ENCODE results near the gene LCN2.

The LCN2 gene

GRCh38 chr9:128115187-128116103 is 33.8 kb upstream of the LCN2 start:
- DNase-seq, result peak; percentile 38

GRCh38 chr9:128116104-128117083 is 32.9 kb upstream of the LCN2 start:
- DNase-seq, result no peak

- peak; percentile 93 for DNase-seq
Measured at GRCh38 chr9:128117613-128118471, 31.4 kb upstream of the LCN2 start.

DNA sequence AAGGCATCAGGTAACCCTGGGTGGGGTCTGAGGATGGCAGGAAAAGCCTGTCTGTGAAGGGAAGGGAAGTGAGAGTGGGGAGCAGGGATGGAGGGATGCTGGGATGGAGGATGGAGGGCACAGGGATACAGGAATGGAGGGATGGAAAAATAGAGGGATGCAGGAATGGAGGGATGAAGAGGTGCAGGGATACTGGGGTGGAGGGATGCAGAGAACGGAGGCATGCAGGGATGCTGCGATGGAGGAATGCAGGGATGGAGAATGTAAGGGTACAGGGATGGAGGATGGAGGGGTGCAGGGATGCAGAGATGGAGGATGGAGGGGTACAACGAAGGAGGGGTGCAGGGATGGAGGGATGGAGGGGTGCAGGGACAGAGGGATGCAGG is 30.8 kb upstream of the LCN2 start:
- DNase-seq, result no peak

DNA sequence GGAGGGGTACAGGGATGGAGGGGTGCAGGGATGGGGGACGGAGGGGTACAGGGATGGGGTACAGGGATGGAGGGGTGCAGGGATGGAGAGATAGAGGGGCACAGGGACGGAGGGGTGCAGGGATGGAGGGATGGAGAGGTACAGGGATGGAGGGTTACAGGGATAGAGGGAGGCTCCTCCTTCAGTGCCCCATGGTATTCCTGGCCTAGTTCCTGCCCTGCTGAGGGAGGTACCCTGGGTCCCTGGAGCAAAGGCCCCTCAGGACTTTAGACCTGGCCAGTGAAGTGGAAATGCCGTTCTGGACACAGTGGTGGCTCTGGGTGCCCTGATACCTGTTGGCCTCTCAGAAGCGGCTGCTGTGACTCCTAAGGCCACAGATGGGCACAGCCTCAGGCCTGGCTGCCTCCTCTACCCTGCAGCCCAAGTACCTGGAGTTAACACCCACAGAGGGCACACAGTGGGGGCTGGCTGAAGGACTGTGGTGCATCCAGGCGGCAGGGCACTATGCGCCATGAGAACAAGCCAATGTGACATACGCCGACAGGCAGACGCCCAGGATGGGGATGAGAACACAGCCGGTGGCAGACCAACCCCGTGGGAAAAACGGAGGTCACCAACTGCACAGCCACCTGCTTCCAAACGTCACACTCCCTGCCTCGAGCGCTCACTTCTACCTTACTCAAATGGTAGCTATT is 30.1 kb upstream of the LCN2 start:
- DNase-seq, result no peak

GRCh38 chr9:128120061-128120740 is 29.1 kb upstream of the LCN2 start:
- DNase-seq, result no peak

- no peak for DNase-seq
Measured at GRCh38 chr9:128120741-128121465, 28.4 kb upstream of the LCN2 start.

DNA sequence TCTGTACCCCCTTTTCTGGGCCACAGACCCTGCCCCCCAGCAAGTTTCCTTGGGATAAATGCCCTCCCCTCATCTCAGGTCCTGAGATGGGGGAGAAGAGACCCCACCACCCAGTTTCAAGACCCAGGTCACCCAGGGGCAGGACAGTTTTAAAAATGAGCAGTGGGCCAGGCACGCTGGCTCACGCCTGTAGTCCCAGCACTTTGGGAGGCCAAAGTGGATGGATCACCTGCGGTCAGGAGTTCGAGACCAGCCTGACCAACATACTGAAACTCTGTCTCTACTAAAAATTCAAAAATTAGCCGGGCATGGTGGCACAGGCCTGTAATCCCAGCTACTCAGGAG is 27.8 kb upstream of the LCN2 start:
- no peak for DNase-seq

DNA sequence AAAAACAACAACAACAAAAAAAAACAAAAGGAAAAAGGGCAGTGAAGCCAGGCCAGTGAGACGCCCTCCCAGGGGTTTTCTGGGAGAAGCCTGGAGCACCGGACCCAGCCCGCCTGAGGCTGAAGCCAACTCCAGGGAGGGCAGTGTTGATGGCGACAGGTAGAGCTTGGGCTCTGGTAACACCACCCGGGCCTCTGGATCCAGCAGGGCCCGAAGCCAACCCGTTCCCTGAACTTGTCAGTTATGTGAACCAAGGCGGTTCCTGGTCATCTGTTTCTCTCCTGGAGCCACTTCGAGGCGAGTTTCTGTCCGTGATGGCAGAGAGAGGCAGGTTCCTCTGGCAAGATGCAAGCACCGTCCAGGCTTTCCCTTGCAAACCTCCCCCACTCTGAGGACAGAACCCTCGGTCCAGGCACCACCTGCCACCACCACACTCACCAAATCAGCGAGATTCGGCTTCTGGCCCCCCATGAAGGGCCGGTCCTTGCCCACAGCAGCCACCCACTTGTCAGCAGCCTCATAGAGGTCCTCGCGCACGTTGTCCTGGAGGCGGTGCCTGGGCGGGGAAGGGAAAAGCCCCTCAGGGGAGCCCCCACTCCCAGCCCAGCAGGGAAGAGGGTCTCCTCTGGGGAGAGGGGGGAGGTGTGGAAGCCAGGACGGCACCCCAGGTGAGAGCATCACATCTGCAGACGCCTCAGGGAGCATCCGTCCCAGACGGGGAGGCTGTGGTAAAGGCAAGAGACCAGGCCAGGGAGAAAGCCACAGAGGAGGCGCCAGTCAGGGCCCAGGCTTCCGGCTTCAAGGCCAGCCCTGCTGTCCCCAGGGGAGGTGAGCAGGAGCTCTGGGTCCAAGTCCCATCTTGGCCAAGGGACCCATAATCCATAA is 27.1 kb upstream of the LCN2 start:
- DNase-seq, result no peak

DNA sequence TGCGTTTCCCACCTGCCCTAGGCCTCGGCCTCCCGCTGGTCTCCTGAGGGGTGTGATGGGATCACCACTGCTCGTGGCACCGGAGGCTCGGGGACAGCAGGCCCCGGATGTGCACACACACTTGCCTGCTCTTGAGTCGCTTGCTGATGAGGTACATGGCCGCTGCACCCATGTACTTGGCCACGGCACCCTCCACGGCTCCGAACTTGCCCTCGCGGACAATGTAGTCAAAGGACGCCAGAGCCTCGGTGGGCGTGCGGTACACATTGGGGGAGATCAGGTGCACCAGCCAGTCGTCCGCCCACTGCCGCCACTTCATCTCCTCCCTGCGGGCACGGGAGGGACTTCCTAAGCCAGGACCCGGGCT is 26.5 kb upstream of the LCN2 start:
- DNase-seq, result no peak

DNA sequence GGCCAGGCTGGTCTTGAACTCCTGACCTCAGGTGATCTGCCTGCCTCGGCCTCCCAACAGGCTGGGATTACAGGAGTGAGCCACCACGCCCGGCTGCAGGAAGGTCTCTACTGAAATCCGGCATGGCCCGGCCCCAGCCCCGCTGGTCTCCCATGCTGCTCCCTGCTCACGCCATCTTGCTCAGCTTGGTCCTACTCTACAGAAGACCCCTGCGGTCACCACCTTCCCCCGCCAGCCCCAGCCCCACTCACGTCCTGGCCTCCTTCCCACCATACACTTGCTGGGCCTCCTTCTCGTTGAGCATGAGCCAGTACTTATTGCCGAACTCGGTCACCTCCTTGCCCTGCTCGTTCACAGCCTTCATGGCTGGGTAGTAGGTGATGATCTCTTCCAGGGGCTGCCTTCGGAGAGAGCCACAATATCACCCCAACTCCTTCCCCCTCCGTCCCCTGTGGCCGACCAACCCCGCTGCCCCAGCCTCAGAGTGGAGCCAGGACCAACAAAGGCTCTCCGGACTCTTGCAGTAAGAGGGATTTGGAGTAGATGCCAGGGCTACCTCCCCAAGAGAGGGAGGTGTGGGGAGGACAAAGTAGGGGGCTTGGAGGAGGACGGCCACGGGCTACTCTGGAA is 25.7 kb upstream of the LCN2 start:
- no peak for DNase-seq

DNA sequence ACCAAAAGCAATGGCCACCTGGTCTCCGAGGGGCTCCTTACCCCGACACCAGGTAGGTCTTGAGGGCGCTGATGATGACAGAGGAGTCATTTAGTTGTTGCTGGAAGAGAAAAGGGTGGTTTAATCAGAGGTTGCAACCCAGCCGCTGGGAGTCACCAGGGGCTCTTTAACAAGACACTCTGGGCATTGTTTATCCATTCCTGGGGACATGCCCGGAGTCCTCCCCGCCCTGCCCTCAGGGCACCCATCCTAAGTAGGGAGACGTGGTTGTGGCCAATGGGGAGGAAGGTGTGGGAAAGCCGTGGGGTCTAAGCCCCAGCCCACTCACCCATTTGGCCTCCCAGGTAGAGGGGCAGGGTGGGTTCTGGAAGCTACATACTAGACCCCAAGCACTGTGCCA is 24.8 kb upstream of the LCN2 start:
- no peak for DNase-seq

DNA sequence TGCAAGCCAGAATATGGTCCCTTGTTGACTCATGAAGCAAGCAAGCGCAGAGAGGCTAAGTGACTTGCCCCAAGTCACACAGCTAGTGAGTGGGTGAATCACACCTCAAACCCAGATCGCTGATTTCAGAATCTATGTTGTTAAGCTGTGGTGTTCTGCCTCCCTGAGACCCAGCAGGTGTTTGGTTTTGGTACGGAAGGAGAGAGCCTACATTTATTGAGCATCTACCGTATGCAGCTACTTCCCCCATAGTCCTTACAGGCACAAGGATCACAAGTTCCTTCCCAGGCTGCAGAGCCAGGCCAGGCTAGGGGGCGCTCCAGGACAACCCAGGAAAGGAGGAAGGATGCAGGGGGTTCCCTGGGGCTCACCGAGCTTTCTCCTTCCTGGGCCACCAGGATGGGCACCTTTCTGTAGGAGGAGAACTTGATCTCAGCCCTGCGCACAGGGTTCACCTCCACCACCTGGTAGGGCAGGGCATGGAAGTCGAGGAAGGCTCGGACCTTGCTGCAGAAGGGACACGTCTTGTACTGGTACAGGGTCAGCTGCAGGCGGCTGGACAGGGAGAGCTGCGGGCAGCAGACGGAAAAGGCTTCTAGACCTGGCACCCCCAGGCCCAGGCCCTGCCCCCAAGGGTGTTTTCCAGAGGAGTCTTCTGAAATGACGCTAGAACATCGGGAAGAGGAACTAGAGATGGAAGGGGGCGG is 24.2 kb upstream of the LCN2 start:
- peak; percentile 57 for DNase-seq

DNA sequence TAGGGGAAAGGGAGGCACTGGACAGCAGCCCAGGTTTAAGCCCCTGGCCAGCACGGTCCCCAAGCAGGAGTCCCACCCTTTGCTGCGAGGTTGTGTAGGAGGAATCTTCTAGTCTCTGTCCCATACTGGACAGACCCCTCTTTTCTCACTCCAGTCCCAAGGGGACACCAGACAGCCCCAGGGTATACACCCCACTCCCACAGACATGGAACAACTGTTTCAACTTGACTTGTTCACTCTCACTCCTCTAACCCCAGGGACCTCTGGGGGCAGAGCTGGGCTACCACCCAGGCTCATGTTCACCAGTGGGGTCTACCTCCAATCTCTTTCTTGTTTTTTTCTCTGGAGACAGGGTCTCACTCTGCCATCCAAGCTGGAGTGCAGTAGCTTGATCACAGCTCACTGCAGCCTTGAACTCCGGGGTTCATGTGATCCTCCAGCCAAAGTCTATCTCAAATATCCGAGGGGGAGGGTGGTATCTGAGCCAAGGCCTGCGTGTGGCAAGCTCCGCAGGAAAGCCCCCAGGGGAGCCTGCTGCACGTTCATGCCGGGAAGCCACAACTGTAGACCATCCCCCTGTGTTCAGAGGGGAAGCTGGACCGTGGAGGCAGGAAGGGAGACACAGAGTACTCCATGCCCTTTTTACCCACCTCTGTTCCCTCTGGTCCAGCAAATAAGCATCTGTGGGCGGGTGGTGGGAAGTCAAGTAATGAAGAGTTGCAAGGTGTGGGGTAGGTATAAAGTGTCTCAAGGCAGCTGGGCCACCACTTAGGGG is 23.5 kb upstream of the LCN2 start:
- no peak for DNase-seq

DNA sequence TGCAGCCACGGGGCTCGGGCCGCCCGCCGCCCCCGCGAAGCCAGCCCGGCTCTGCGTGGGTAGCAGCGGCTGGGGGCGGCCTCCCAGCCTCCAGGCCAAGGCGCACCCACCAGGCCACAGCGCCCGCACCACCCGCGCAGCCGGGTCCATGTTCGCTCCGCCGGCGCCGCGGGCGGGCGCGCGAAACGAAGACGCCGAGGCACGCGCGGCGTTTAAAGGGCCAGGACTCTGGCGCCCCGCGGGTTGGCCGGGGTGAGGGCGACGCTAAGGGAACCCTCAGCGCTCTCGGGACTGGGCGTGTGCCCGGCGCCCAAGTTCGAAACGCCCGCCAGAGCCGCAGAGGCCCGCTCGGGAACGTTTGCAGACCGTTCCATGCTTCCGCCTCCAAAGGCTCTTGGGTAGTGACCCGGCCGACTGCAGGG is 21.7 kb upstream of the LCN2 start, which contains the start of gene PTGES2:
TSS of gene PTGES2 (minus strand) at position 162 of the 422 bp plus-strand sequence. CDS start at position 150, 12 bp downstream.
- peak; percentile 85 for DNase-seq

DNA sequence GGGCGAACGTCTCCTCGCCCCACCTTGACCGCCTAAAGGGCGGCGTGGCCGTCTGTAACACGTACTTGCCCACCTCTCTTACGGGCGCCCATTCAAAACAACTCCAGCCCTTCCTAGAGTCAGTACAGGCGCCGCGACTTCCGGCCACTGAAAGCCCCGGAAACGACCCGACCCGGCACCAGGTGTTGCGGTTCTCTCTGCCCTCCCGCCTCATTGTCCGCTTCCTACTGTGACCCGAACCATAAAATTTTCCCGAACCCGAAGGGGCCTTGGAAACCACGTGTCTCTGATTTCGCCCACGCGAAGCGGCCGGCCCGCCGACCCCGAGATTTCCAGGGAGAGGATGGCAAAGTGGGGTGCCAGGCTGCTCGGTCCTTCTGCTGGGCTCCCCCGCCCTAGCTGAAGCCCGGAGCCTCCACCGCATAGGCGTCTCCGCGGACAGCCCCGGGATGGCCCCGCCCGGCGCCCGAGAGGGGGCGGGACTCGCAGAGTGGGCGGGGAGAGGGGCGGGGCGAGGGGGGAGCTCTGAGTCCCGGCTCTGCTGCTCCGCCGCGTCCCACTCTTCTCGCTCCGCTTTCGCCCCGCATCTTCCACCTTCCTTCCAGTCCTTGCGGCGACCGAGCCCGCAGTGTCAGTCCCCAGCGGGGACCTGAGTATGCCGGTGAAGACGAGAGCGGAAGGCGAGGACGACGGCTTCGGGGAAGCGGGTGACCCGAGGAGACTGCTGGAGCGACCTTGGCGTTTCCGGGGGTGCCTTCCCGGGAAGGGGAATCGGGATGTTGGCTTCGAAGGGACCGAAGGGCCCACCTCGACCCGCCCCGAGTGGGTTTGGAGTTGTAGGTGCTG is 21.0 kb upstream of the LCN2 start:
- peak; percentile 93 for DNase-seq
